HEK293T (cell line): ENCODE measurements around the gene TEKT2.

Experiments
- CTCF ChIA-PET: fragments of 350-600 bp; formaldehyde crosslinking; extraction: SDS; loops from one replicate; lab custom pipeline; 2021; ENCODE audit warnings: antibody characterized with exemption, inconsistent platforms; lab: Yijun Ruan, JAX
- POLR2A ChIA-PET: fragments of 350-600 bp; formaldehyde crosslinking; extraction: SDS; loops from one replicate; lab custom pipeline; 2020; ENCODE audit warnings: antibody characterized with exemption, inconsistent platforms; lab: Yijun Ruan, JAX
- DNase-seq: peaks from one replicate; pipeline ENCODE4 v3.0.0; 2012; ENCODE audit warnings: mixed read lengths; ENCODE audit errors: extremely low spot score
- ARNT ChIP-seq: fragments of 450-650 bp; IDR thresholded peaks from 2 replicates; pipeline ENCODE4 v1.6.1; 2017; ENCODE audit warnings: mild to moderate bottlenecking
- BHLHE40 ChIP-seq: fragments of 450-650 bp; IDR thresholded peaks from 2 replicates; pipeline ENCODE4 v1.6.1; 2016; ENCODE audit warnings: mild to moderate bottlenecking, moderate library complexity, borderline replicate concordance
- CTBP1 ChIP-seq: fragments of 450-650 bp; IDR thresholded peaks from 2 replicates; pipeline ENCODE4 v1.6.1; 2016; ENCODE audit warnings: borderline replicate concordance
- ELF4 ChIP-seq: fragments of 450-650 bp; IDR thresholded peaks from 2 replicates; pipeline ENCODE4 v1.6.1; 2017; ENCODE audit warnings: antibody characterized with exemption
- FOXA1 ChIP-seq: fragments of 450-650 bp; IDR thresholded peaks from 2 replicates; pipeline ENCODE4 v1.6.1; 2016; ENCODE audit warnings: mild to moderate bottlenecking
- FOXK2 ChIP-seq: fragments of 450-650 bp; IDR thresholded peaks from 2 replicates; pipeline ENCODE4 v1.6.1; 2016; ENCODE audit warnings: mild to moderate bottlenecking
- FOXM1 ChIP-seq: fragments of 450-650 bp; IDR thresholded peaks from 2 replicates; pipeline ENCODE4 v1.6.1; 2017; ENCODE audit warnings: mild to moderate bottlenecking, borderline replicate concordance
- HDGF ChIP-seq: fragments of 450-650 bp; IDR thresholded peaks from 2 replicates; pipeline ENCODE4 v1.6.1; 2017; ENCODE audit warnings: antibody characterized with exemption, borderline replicate concordance
- L3MBTL2 ChIP-seq: fragments of 450-650 bp; conservative IDR thresholded peaks from 2 replicates; pipeline ENCODE4 v1.6.1; 2016; ENCODE audit warnings: mild to moderate bottlenecking
- LEF1 ChIP-seq: fragments of 450-650 bp; IDR thresholded peaks from 2 replicates; pipeline ENCODE4 v1.6.1; 2017; ENCODE audit warnings: mild to moderate bottlenecking, borderline replicate concordance
- NFRKB ChIP-seq: fragments of 450-650 bp; IDR thresholded peaks from 2 replicates; pipeline ENCODE4 v1.6.1; 2016; ENCODE audit warnings: mild to moderate bottlenecking, moderate library complexity
- SP1 ChIP-seq: fragments of 450-650 bp; IDR thresholded peaks from 2 replicates; pipeline ENCODE4 v1.6.1; 2017
- SUZ12 ChIP-seq: fragments of 450-650 bp; IDR thresholded peaks from 2 replicates; pipeline ENCODE4 v1.6.1; 2016; ENCODE audit warnings: mild to moderate bottlenecking
- TARDBP ChIP-seq: fragments of 450-650 bp; IDR thresholded peaks from 2 replicates; pipeline ENCODE4 v1.6.1; 2016
- TF ChIP-seq, protein P1 (sequence below): fragments of 450-650 bp; IDR thresholded peaks from 2 replicates; pipeline ENCODE4 v1.6.1; 2016

The TEKT2 gene

DNA sequence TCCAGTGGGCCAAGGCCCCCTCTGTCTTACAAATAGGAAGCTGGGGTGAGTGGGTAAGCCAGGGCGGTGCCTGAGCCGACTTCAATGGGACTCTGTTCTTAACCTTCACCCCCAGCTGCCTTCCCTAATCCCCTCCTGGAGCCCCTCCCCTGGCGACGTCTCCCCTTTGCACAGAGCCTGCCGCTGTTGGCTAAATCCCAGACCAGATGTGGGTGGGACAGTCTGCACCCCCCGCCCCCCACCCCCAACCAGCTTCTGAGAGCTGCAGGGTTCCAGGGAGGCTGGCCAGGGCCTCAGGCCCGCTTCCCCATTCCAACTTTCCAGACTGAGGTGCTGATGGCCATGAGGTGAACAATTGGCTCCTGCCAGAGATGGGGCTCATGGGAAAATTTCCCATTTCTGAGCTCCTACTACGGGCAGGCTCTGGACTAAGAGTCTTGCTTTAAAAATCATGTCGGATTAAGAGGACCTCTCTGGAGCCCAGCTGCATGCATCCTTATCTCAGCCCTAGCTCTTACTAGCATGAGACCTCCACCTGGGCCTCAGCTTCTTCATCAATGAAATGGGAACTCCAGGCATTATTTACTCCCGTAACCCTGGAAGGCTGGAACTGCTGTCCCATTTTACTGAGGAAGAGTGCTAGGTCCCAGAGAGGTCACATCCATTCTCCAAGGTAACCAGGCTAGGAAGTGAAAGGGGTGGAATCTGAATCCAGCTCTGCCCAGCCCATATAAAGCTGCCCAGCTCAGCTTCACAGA is 34.7 kb downstream of the TEKT2 start:
- POLR2A ChIA-PET, result interaction anchor here (0.6 to 1.1 kb wide), 5 partner anchors 8 to 185 kb away, joined by 3 read pairs; no protein-coding TSS in a partner anchor
- CTCF ChIA-PET, result interaction anchor here (0.6 to 4.0 kb wide), 4 partner anchors 16 to 319 kb away, joined by 4 to 20 read pairs (median 6); no protein-coding TSS in a partner anchor
- TF ChIP-seq TARDBP, result no peak
- TF ChIP-seq ELF4, result no peak
- TF ChIP-seq, protein P1, sequence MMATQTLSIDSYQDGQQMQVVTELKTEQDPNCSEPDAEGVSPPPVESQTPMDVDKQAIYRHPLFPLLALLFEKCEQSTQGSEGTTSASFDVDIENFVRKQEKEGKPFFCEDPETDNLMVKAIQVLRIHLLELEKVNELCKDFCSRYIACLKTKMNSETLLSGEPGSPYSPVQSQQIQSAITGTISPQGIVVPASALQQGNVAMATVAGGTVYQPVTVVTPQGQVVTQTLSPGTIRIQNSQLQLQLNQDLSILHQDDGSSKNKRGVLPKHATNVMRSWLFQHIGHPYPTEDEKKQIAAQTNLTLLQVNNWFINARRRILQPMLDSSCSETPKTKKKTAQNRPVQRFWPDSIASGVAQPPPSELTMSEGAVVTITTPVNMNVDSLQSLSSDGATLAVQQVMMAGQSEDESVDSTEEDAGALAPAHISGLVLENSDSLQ, result no peak
- TF ChIP-seq FOXM1, result no peak

DNA sequence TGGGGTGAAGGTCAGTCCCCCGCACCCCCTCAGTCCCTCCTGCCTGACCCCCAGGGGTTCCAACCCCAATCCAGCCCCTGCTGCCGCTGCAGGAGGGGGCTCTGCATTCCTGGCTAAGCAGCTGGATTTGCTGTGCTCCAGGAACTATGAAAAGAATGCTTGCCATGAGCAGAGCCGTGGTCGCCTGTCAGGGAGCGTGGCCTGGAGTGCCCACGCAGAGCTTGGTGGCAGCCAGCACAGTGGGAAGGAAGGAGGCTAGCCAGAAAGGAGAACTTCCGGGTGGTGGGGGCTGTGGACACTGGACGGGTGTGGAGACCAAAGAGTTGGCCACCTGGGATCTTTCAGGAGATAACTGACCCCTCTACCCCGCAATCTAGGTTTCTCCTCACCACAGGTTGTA is 35.6 kb downstream of the TEKT2 start:
- TF ChIP-seq TARDBP (no peak), HDGF (no peak), NFRKB (no peak), FOXM1 (no peak), L3MBTL2 (no peak), SP1 (no peak)
- TF ChIP-seq, protein P1, result no peak
- POLR2A ChIA-PET, result interaction anchor here (0.8 to 0.9 kb wide), 2 partner anchors 9 to 29 kb away, joined by 3 read pairs; no protein-coding TSS in a partner anchor
- CTCF ChIA-PET, result interaction anchor here (0.5 to 1.3 kb wide), 4 partner anchors 15 to 177 kb away, joined by 3 to 7 read pairs (median 4); no protein-coding TSS in a partner anchor
- DNase-seq, result no peak

More for the DNA sequence above, 34.7 kb downstream of the TEKT2 start:
- DNase-seq, result no peak

DNA sequence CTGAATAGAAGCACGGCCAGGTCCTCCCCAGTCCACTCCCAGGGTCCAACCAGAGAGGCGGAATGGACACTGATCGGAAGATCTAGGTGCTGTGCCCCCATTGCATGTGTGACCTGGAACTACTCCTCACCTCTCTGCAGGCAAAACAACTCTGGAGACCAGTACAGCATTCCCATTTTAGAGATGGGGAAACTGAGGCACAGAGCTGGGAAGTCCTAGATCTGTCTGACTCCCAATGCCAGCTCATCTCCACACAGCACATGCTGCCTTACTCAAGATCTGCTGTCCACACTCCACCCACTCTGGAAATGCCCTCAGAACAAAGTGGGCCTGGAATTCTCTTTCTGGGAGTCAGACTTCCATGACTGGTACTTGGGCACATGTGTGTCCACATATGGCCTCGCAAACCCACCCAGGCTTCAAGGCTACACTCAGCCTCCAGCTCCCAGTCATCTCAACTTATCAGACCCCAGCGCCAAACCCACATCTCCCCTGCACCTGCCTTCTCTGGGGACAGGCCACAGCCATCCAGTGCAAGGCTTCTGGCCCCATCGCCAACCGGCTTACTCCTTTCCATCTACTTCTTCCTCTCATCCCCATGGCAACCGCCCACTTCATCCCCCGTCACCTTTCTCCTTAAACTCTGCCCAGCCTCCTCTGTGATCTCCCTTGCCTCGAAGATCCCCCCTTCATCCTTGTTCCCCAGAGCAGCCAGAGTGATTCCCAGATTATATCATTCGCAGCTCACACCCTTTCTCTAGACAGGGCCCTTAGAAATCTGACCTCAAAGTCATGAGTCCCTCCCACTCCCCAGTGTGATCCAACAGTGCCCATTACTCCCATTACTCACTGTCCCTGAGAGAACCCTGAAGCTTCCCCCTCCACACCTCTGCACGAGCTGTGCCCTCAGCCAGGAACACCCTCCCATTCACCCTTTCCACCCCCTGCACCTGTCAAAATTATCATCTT is 38.5 kb downstream of the TEKT2 start:
- ChIA-PET POLR2A (no interaction called here), CTCF (no interaction called here)
- TF ChIP-seq TARDBP (no peak), NFRKB (no peak), FOXK2 (no peak), L3MBTL2 (no peak), ELF4 (no peak), FOXM1 (no peak), LEF1 (no peak), SUZ12 (no peak), CTBP1 (no peak)
- TF ChIP-seq, protein P1, result no peak
- no peak for DNase-seq

DNA sequence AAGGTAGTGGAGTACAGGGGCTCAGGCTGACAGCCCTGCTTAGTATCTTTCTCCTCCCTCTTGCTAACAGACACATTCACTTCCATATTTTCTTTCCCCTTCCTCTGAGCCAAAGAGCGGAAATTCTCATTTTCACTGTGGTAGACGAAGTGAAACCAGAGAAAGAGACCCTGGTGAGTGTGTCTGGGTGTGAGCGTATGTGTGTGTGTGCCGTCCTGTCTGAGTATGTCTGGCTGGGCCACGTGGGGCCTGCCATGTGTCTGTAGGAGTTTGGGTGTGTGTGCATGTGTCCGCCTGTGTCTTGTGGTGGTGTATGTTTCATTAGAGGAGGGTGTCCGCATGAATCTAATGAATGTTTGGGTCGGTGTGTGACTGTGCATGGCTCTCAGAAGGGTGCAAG is 39.5 kb downstream of the TEKT2 start:
- no peak for TF ChIP-seq LEF1
- no peak for TF ChIP-seq SUZ12
- TF ChIP-seq L3MBTL2, result no peak
- no peak for TF ChIP-seq ARNT
- TF ChIP-seq SP1, result no peak
- no peak for TF ChIP-seq FOXM1
- no peak for TF ChIP-seq HDGF
- TF ChIP-seq, protein P1, result no peak
- no peak for TF ChIP-seq FOXA1
- TF ChIP-seq CTBP1, result no peak
- no peak for TF ChIP-seq TARDBP
- no peak for TF ChIP-seq FOXK2
- no peak for TF ChIP-seq BHLHE40
- POLR2A ChIA-PET, result no interaction called here
- CTCF ChIA-PET, result no interaction called here
- DNase-seq, result no peak

DNA sequence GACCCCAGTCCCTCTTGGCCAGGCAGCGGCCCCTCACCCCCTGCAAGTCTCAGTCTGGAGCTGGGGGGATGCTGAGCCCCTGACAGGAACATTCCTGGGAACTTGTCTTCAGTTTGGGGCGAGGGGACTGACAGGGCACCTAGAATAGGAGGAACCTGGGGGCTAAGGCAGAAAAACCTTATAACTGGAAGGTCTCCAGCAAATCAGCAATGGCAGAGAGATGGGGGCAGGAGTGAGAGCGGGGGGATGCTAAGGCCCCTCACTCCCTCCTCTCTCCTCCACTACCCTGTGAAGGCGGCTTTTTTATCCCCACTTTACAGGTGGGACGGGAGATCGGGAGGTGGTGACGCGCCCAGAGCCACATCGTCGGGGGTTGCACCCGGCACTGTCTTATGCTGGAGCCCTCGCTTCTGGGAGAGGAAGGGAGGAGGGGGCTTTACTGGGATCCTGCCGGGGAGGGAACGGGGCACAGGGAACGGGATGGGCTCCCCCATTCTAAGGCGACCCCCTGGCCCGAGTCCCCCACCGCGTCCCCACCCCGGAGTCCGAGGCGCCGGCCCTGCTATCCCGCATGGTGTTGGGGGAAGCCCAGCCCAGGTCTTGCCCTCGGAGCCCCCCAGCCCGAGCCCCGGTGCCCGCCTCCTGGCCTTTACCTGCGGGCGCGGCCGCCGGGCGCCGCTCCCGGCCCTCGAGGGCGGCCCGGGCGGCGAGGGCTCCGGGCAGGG is 40.7 kb downstream of the TEKT2 start:
- DNase-seq, result no peak
- POLR2A ChIA-PET, result no interaction called here
- TF ChIP-seq TARDBP (no peak), FOXM1 (no peak), L3MBTL2 (no peak), HDGF (no peak), ELF4 (no peak), SUZ12 (no peak), ARNT (no peak), FOXA1 (no peak), CTBP1 (no peak), LEF1 (no peak), SP1 (no peak)
- CTCF ChIA-PET, result no interaction called here
